T-helper 2 cell treated with Interferon-gamma antibody and Interleukin-4, amounts not matched to agents 100 ng/mL and 5 ng/mL, for 36 hours (primary cell): Measurements from ENCODE around the gene PLEKHA7. TPM values are rescaled to one million over a fixed set of nuclear protein-coding genes. Genes with fewer than 3 reads are reported as not detected.
"Not testable (repeated sequence)": the region's sequence is repeated elsewhere in the genome, so short reads cannot be mapped to it uniquely, and the experiment has no call there.

Experiments
- intact Hi-C: fragments of 100-400 bp; cut with micrococcal nuclease; formaldehyde crosslinking; loops from one replicate; pipeline ENCODE4 v1.15.1; 2023
- total RNA-seq: library from RNA; stranded (reverse); gene quantifications from 2 replicates; pipeline ENCODE4 v1.2.3, GENCODE V29; 2022

PLEKHA7 gene
- total RNA-seq, 1 donor from 2014 or later: 2.1 TPM

DNA sequence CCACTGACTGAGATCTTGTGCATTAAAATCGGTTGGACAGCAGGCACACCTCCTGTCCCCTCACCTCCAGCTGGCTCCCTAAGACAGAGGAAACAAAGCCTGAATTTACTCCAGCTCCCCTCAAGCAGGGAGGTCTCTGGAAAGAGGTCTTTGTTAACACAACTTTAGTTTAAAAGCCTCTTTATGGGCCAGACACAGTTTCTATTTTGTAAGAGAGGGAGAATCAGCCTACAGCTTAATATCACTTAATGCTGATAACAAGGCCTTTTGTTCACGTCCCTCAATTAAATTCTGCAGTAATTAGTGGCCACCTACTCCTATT lies 36.3 kb downstream of the PLEKHA7 start:
- intact Hi-C loops: no loop called here

DNA sequence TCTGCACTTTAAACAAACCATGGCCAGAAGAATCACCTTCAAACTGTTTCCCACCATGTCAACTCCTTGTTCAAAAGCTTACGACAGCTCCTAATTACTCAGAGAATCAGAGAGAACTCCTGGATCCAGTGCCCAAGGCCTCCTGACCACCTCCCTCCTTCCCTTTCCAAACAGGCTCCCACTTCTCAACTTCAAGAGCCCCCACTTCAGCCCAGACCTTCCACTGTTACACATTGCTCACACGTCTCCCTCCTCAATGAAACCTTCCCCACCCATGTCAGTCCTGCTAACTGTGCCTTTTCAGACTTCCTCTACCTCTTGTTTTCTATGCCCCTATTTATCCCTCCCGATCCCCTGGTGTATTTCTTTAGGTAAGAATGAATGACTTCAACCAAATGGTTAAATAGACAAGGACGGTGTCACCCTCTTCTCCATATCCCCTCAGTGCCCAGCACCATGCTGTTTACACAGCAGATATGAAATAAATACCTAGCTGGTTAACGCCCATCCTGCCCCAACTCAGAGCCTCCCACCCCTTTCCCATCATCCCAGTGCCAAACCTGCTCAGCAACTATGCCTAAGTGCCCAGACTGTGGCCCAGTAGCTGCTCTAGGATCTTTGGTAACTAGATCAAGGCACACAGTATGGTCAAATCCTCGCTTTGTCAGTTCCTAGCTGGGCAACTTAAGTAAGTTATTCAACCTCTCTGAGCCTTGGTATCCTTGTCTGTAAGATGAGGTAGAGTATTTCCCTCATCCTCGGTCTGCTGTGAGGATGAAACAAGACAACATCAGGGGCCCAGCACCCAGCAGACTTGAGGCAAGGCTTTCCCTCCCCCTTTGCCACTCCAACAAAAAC lies 36.8 kb downstream of the PLEKHA7 start:
- intact Hi-C loops: no loop called here

DNA sequence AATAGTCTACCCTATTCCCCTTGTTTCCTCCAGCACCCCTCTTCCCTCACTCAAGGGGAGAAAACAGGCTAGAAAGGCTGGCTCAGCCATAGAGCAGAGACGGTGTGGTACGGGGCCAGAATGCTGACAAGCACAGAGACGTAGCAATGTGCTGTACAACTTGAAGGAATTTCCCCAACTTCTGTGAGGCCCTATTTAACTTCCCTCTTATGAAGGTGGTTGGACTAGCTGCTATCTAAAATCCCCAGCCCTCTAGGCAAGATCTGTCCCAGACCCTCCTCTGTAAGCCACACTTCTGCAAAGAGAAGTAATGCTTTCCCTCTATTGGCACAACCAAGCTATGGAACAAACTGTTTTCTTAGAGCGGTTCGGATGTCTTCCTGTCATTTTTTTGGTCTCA lies 37.8 kb downstream of the PLEKHA7 start:
- intact Hi-C loops: no loop called here

- intact Hi-C loops: no loop called here
Measured at GRCh38 chr11:16975906-16976305, 38.3 kb downstream of the PLEKHA7 start.

- intact Hi-C loops: no loop called here
Measured at GRCh38 chr11:16973338-16973964, 40.8 kb downstream of the PLEKHA7 start.

DNA sequence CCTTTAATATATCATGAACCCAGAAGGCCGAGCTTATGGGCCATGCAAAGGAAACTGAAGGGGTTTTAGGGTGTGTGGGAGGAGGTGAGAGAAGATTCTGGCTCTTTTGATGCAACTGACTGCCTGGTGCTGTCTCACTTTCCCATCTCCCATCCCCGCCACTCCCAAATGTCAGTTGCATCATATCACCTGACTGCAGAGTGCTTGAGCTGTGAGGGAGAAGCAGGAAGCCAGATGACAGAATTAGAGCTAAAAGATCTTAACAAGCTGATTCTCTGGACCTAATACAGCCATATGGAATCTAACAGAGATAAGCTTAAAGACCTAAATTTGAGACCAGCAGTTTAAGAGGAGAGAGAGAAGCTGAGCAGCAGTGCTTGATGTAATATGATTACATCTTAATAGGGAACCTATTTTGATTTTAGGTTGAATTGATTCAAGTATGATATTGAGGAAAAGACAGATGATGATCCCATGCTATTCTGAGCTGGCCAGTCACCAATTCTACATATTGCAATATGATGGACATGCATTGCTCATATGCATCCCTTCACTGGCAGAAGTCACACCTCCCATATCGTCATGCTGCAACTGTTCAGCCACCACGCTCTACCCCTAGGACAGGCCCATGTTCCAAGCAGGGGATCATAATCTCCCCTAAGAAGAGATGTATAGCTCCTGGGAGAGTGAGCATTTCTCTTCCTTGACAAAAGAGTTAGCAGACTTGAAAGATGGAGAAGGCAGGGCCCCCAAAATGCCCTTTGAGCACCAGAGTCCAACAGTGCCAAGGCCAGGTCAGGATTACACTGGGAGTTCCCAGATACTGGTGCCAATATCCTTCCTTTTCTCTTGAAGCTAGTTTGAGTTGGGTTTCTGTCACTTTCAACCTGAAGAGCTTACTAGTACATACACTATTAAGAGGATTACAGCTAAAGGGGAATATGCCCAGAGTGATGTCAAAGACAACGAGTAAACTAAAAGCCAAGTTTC lies 44.9 kb downstream of the PLEKHA7 start:
- intact Hi-C loops: no loop called here

GRCh38 chr11:16968196-16968595 lies 46.0 kb downstream of the PLEKHA7 start:
- intact Hi-C loops: no loop called here

DNA sequence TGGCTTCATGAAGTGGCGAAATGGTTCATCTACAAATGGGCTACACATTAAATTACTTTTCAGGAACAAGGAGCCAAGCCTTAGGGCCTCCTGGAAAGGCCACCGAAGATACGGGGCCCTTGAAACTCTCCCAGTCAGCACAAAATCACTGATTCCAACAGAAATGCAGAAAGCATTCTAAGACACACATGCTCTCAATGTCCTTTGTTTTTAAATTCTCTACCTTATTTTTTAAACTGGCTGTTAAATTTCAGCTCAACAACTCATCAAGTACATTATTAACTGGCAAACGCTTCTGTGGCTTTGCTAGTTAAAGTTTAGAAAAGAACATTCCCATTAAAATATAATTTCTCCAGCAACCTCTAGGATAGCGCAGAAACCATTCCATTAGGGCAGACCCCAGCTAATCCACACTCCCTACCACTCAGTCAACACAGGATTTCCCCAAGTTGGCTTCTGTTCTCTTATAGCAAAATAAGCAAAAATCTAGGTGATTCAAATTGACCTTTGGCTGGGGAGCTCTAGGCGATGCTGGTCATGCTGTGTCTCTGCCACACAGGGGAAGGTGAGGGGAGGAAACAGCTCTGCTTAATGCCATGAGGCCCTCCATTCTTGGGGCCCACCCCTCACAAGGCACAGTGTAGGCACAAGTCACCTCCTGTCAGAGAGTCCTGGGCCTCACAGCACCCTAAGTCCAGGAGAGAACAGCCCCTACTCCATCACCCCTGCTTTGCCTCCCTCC lies 47.1 kb downstream of the PLEKHA7 start:
- intact Hi-C loops: no loop called here

DNA sequence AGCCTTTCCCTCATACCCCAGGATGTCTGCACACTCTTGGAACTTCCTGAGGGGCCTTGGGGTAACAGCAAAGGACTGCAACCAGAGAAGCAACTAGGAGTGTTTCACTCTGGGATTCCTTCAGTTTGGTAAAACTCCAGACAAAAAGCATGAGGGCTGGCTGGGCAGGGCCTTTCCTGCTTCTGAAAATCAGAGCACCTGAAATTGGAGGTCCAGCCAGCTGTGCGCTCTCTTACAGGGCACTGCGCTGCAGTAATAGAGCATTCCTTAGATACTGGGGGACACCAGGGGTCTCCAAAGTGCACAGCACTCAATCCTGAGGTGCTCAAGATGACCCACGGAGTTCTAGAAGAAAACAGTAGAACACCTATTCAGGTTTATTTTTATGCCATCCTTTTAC lies 49.7 kb downstream of the PLEKHA7 start:
- intact Hi-C loops: no loop called here

DNA sequence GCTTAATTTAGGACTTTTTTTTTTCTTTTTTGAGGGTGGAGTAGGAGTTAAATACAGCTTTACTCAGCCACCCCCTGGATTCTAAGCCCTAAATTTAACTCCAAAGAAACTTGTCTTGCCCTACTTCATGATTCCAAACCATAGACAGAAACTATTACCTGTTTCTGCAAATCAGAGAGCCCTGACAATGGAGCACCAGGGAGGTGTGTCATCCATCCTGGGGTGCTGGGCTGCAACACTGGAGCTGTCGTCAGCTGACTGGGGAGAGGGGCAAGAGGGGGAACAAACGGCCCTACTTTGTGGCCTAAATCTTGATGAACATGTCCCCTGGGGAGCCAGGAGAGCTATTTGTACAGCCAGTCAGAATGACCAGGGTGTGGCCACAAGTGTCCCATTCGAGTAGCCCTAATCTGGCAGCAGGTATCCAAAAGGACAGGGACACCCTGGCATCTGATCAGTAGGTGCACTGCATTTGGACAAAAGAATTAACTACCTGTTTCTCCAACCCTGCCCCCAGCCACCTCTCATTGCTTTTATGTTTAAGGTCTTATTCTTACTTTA lies 50.8 kb downstream of the PLEKHA7 start:
- intact Hi-C loops: no loop called here

- intact Hi-C loops: not testable (repeated sequence)
Measured at GRCh38 chr11:16962589-16962988, 51.6 kb downstream of the PLEKHA7 start.

DNA sequence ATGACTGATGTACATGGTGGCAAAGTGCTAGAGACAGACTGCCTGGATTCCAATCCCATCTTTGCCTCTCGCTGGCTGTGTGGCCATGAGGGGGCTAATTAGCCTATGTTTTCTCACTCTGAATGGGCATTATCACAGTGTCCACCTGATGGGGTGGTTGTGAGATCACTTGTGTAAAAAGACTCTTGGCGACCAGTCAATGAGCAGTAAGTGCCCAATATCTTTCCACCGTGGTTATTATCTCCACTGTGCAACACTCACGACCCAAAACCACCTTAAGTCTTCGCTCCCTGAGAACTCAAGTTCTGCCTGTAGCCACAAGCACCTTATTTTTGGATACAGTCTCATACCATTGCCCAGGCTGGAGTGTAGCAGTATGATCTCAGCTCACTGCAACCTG lies 52.1 kb downstream of the PLEKHA7 start:
- intact Hi-C loops: no loop called here

DNA sequence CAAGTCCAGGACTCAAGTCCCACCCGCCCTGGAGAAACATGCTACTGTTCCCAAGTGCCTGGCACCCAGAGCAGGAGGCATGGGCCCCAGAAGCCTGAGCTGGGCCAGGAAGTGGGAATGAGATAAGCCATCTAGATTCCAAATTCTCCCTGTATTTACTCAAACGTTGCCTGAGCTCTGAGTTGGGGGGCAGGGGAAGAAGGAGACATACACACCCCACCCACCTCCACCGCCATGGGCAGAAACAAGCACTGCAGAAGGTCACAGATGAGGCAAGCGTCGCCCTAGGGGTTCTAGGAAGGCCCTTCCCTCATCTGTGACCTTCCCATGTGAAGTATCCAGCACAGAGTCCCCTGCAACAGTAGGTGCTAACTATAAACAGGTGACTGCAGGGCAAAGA lies 54.0 kb downstream of the PLEKHA7 start:
- intact Hi-C loops: no loop called here

GRCh38 chr11:16959602-16960001 lies 54.6 kb downstream of the PLEKHA7 start:
- intact Hi-C loops: no loop called here

DNA sequence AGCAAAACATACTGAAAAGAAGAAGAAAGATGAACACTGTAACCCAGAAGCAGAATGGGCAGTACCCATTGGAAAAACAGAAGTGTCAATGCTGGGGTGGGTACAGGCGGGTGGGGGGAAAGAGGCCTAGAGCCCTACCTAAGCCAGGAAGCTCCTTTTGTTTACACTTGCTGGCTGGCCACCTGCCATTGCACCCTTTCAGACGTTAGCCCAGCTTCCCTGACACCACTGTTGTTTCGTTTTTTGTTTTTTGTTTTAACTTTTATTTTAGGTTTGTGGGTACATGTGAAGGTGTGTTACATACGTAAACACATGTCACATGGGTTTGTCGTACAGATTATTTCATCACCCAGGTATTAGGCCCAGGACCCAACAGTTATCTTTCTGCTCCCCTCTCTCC lies 55.4 kb downstream of the PLEKHA7 start:
- intact Hi-C loops: no loop called here

- intact Hi-C loops: no loop called here
Measured at GRCh38 chr11:16956538-16957153, 57.6 kb downstream of the PLEKHA7 start.

GRCh38 chr11:16953663-16954062 lies 60.6 kb downstream of the PLEKHA7 start:
- intact Hi-C loops: no loop called here

- intact Hi-C loops: loop anchor here (1.0 kb wide), 1 partner anchor 117 kb away; no protein-coding TSS in a partner anchor
Measured at GRCh38 chr11:16946477-16947282, 67.5 kb downstream of the PLEKHA7 start.
